A204.1 (cell line): Measurements from ENCODE around the gene FAM168A.
"Not testable (repeated sequence)": the region's sequence is repeated elsewhere in the genome, so short reads cannot be mapped to it uniquely, and the experiment has no call there.

ENCODE experiments used
- FAIRE-seq: peaks from 2 replicates; lab custom pipeline; 2012; peaks lifted over from hg19 to GRCh38; lab: Jason Lieb, UNC

Gene FAM168A

DNA sequence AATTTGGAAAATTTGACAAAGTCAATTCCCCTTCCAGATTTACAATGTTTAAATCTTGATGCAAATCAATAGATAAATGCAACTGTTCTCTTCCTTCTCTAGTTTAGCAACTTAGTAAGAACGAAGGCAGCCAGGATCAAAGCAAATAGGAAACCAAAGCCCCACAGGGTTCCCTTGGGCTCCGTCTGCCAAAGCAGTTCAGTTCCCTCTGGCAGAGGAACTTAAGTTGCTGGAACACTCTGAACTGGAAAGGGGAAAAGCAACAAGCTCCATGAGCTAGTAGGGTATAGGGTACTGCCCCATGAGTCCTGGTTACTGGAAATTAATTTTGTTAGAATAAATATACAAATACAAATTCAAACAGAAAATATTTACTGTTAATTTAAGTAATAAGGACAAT, 130.4 kb downstream of the FAM168A start:
- FAIRE-seq = no peak

DNA sequence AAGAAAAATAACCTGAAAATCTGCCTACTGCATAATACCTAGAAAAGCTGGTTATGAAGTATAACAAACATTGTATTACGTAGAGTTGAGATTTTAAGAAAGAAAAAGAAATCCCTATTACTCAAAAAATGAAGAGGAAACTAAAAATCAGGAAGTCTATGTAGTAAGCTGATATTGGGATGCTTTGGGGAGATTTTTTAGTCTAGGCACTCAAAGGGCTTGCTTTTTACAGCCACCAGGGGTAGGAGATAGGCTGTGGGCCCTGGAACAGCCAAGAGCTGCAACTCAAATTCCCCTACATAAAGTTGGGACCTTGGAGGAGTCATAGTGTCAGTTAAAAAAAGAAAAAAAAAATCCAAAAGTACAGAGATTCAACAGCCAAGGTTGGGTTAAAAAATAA, 131.3 kb downstream of the FAM168A start:
- FAIRE-seq = no peak

DNA sequence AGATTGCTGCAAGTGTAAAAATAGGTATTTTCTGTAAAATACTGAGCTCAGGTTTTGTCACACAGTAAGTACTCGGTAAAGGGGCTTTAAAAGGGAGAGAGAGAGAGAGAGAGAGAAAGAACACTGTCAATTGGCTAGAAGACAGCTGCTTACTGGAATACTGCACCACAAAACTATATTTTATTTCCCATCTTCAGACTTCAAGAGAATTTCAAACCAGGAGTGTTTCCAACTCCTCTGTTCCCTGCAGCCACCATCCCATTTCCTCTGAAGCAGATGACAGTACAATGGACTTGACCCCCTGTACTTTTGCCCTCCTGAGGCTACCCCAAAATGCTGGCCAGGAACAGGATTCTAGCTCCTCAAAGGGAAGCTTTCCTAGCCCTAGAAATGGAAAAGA, 132.0 kb downstream of the FAM168A start:
- FAIRE-seq = no peak

DNA sequence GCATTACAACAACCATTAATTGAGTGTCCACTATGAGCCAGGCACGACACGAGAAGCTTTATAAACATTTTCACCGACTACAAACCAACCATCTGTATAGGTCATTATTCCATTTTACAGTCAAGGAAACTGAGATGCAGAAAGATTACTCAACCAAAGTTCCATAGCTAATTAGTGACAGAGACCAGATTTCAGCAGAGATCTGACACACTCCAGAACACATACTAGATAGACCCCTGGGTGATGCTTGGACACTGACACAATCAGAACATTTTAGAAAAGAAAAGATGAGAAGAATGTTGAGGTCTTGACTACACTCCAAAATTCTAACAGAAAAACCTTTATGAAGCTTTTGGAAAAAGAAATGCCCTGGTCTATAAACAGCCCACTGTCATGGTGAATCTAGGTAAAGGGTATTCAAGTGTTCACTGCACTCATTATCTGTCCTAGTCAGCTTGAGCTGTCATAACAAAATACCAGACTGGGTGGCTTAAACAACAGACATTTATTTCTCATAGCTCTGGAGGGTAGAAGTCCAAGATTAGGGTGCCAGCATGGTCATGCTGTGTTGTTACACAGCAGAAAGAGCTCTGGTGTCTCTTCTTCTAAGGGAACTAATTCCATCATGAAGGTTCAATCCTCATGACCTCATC, 132.8 kb downstream of the FAM168A start:
- no peak for FAIRE-seq

DNA sequence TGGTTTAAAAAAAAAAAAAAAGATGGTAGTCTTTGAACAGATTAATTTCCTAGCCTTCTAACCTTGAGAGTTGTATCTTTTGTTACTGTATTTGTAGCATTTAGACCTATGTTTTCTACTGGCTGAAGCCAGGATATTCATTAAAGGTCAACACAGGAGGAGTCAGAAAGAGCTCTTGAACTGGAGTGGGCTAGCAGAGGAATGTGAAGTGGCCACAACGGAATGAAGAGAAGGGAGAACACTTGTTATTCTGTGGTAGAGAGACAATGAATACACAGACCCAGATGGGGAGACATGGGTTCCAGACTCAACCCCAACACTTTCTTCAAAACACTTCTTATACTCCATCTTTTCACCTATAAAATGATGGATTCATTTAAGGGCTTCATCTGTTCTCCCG, 133.6 kb downstream of the FAM168A start:
- FAIRE-seq = no peak

DNA sequence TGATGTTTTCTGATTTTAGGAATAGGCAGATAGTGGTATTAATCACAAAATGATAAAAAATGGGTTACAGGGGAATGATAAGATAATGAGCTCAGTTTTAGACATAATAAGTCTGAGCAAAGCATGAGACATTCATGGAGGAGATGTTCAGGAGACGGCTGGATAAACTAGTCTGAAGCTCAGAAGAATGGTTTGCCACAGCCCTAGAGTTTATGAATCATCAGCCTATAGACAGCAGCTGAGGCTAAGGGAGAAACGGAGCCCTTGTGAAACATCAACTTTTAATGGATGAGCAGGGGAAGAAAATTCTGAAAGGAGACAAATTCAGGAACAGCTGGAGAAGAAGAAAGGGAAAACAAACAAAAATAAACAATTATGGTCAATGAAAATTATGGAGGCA, 134.6 kb downstream of the FAM168A start:
- no peak for FAIRE-seq

DNA sequence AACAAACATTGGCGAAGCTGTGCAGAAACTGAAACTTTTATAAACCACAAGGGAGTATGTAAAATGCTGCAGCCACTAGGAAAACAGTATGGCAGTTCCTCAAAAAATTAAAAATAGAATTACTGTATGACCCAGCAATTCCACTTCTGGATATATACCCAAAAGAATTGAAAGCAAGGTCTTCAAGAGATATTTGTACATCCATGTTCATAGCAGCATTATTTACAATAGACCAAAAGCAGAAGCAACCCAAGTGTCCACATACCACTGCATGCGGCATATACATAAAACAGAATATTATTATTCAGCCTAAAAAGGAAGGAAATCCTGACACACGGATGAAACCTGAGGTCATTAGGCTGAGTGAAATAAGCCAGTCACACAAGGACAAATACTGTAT, 135.9 kb downstream of the FAM168A start:
- FAIRE-seq = no peak

DNA sequence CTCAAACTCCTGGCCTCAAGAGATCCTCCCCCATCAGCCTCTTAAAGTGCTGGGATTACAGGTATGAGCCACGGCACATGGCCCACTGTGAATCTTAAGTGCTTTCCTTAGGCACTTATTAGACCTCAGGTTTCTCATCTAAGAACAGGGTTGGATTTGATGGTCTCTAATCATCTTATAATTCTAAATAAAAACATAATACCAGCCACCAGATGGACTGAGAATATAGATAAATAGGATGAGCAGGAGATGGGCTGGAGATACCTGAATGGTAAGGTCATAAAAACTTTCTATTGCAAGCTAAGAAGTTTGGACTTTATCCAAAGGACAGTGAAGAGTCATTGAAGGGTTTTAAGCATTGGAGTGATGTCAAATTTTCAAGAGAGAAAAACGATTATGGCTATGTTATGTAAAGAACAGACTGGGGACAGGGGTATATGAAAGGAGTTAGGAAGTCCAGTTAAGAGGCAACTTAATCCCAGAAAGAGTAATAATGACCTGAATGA, 136.5 kb downstream of the FAM168A start:
- no peak for FAIRE-seq

DNA sequence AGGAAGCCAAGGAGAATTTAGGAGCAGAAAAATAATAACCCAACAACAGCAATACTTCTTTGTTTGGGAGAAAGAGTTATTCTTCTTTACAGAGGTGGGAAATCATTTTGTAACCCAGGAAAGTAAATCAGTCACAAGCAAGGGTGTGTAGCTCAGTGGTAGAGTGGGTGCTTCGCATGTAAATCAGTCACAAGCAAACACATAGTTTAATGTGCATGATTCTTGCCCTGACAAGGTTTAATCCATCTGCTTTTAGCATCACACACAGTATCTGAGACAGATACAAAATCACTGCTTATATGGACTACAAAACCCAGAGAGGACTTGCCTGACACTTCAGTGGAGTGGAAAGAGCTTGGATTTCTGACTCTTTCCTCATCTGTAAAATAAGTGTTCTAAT, 139.7 kb downstream of the FAM168A start:
- no peak for FAIRE-seq

DNA sequence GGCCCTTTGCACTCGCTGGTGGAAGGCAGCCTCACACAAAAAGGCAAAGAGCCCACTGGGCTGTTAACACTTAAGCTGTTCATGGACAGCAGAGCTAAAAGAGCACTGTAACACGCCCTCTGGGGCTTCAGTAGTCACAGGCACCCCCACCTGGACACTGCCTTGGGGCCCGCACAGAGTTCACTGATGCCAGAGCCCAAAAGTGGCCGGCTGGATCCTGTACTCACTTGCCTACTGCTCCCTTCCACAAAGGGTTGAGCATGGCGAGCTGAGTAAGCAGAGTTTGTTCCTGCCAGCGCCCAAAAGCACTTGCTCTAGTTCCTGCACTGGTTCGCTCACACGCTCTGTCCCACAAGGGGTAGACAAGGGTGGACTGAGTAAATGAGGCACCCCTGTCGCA, 142.9 kb downstream of the FAM168A start:
- no peak for FAIRE-seq

DNA sequence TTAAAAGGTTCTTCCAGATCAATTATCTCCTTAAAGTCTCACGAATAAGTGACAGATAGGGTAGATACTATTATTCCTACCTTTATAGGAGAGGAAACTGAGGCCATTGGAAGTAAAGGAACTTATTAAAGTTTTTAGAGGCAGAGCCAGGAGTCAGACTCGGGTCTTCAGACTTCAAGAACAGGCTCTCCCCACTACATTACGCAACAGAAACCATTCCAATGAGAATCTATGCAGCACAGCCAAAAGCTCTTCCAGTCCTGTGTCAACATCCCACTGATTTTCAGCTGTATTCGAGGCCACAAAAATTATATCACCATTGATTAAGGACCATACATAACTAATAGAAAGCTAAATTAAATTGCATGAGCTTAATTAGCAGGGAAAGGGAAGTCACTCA, 144.3 kb downstream of the FAM168A start:
- FAIRE-seq = no peak

DNA sequence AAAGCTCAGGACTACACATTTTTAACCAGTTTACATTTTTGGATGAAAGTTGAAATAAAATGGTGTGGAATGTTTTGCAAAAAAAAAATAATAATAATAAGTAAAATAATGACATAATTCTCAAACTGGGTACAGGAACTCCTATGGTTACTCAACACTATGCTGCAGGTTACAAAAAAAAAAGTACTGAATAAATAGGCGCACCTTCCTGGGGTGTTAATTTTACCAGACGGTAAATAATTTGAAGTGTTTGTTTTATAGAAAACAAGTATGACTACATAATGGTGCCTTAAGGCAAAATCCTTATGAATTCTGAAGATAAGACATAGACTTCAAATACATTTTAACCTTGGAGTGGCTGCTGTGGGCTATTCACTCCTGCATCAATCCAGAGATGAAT, 145.2 kb downstream of the FAM168A start:
- no peak for FAIRE-seq

DNA sequence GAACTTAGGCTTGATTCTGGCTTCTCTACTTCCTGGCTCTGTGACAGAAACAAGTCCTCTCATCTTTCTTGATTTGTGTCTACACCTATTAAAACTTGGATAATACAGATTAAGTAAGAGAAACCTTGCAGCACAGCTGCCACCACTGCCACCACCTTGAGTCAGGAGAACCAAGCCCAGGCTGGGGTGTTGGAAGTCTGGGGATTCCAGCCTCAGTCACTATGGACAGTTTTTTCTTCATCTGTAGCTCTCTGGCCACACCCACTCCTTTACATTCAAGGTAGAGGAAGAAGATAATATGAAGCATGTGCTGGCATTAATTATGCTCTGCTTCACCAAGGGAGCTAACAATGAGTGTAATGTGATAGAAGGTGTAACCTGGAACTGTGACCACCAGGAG, 146.0 kb downstream of the FAM168A start:
- no peak for FAIRE-seq

DNA sequence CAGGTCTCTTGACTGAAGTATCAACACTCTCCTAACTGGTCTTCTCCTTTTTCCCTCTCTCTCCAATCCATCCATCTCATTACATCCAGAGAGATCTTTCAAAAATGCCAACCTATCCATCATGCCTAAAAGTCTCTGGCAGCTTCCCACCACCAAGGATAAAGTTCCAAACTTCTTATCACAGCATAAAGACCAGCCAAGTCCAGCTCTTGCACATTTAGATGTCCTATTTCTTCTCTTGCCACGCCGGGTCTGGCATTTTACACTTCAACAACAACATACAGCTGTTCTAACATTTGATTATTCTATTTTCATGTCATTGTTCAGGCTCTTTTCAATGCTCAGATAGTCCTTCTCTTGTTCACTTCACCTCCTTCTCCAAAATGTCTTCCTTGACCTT, 151.1 kb downstream of the FAM168A start:
- FAIRE-seq = no peak

DNA sequence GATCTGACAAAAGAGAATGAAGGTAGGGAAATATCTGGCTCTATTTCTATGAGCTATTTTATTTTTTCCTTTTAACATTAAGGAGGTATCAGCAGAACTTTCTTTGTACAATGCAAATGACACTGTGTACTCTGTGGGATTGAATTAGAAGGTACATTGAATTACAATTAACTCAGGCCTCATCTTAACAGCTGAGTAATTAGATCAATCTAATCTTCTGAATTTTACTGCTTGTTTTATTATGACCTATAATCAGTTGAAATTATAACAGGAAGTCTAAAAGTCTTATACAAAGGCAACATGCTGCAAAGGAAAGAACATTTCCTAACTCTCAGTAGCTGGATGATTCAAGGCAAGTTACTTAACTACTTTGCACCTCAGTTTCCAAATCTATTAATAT, 151.9 kb downstream of the FAM168A start:
- FAIRE-seq = no peak

DNA sequence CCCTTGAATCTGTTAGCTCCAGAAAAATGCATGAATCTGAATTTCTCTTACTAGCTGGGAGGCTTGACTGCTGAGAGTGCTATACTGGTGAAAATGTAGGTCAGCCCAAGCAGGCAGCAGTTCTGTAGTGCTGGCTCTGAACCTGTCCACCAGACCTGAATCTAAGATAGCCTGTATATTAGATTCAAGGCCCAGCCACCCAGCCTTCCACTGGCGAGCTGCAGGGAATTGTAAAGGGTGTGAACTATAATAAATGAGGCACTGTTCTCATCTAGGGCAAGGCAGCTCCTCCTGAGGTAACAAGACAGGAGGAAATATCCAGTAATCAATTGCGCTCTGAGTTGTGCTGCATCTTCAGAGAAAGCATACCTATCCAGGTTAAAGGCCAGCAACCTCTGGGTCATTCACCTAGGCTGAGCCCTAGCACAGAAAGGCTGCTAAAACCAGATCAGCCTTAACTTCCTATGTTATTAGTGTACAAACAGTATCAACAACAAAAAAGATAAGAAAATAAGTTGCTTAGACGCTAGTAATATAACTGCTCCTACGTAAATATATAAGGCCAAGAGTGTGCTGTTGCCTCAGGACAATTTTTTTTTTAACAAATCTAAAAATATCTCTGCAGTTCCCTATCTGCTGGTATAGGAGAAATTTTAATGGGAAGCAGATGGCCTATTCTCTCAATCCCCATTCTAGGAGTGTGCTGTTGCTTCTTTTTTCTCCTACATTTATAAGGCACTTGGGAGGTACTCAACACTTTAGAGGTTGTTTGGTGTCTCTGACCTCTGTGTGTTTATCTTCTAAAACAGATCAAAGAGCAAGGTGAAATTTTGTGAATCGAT, 158.7 kb downstream of the FAM168A start:
- no peak for FAIRE-seq

DNA sequence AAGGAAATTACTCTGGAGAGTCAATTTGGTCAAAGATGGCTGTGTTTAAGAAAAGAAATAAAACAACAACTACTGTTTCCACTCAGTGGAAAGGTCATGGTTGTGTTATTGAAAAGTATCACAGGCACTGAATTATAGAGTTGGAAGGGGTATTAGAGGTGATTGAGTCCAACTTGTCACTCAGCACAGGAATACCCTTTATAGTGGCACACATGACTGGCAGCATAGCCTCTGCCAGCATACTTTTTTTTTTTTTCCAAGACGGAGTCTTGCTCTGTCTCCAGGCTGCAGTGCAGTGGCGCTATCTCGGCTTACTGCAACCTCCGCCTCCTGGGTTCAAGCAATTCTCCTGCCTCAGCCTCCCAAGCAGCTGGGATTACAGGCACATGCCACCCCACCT, 161.1 kb downstream of the FAM168A start:
- not testable (repeated sequence) for FAIRE-seq

DNA sequence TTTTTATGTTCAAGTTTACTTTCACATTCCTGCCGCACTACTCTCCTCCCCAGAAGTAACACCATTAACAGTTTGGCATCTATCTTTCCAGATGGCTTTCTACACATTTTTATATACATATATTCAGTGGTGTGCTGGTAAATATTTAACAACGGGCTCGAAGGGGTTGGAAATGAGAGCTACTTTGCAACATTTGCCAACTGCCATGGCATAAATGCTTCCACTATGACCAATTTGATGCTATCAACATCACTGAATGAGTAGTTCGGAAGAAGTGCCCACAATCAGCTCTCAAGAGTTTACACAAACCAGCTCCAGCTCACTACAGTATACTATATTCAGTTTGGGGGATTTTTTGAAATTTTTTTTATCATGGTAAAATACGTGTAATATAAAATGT, 166.5 kb downstream of the FAM168A start:
- FAIRE-seq = no peak

DNA sequence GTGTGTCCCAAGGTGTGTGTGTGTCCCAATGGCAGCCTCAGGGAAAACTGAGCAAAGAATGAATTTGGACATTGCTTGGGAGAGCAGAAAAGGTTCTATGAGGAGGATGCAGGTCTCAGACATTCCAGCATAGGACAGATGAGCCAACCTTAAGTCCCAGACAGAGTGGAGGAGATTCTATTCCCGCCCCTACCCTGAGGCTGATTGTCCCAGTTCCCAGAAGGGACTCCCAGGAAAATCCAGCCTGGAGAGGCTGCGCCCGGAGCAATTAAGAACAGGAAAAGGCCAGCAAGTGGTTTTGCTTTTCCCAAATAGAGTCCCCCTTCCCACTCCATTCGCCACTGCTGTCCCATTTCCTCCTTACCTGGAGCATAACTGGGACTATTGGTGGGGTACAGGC, 167.6 kb downstream of the FAM168A start:
- no peak for FAIRE-seq

DNA sequence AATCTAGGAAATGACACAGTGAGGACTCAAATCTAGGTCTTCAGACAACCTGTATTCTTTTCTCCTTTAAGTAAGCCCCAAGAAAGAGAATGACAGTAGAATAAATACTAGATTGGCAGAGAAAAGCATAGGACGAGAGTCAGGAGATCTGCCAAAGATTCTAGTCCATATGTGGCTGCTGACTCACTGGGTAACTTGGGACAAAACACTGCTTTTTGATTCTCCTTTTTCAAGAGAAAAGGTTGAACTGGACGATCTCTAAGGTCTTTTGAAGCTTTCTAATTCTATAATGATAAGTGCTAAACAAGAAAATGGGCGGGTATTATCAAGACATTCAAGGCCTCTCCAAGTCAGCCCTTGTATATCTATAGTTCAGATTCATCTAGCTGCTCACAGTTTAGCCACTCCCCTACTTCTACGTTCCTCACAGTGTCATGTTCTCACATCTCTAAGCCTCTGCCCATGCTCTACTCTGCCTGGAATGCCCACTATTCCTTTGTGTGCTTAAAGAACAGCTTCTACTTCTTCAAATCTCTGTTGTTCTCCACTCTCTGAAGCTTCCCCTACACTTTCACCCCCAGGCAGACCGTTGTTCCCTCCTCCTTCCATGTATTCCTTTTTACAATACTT, 168.7 kb downstream of the FAM168A start:
- FAIRE-seq = no peak

DNA sequence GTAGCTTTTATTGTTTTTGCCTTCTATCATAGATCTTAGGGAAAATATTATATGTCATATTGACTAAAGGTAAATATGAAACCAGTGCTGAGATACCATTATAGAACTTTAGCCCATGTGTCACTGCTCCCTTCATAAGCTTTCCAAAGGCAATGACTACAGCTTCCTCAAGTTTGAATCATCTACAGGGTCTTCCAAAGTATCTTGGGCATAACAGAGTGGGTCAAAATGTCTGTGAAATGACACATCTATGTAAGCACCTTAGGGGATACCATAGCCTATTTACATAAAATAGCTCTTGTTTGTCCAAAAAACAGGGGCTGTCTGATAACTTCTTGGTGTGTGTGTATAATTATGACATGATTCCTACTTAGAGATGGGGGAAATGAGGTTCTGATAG, 169.2 kb downstream of the FAM168A start:
- FAIRE-seq = no peak

DNA sequence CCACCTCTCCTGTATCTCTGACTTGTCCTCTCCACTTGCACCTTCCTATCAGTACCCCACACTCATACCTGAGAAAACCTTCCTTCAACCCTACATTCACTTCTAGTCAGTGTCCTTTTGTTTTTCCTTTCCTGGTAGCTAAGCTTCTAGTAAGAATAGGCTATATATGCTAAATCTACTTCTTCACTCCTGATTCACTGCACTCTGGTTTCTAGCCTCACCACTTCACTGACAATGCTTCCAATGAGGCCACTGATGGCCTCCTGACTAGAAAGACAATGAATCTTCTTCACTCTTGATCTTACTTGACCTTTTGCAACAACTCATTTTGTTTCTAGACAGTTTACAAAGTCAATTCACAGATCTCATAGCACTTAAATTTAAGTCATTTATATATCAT, 169.7 kb downstream of the FAM168A start:
- no peak for FAIRE-seq

DNA sequence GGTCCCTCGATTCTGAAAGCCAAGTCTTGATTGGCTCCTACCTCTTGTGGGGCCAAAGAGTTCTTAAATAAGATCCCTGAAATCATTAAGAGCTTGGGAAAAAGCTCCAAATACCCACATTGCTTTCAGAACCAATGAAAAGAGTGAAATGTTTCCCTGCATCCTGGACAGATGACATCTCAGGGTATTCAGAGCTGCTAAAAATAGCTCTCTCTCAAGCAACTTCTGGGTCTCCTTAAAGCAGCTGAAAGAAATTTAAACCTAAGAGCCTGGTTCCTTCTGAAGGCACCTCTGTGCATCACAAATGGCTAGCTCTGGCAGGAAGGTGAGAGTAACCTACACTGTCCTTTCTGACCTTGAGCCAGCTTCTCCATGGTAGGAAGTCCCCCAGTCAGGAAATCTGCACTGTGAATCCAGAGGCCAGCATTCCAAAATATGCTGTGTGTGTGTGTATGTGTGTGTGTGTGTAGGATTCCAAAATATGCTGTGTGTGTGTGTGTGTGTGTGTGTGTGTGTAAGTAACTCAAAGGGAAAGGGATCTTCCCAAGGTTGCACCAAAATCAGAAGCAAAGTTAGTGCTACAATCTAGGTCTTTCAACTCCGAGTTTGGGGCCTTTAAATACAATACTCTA, 171.6 kb downstream of the FAM168A start:
- no peak for FAIRE-seq
